ENCODE results near the gene ZNF474.

Gene ZNF474

DNA sequence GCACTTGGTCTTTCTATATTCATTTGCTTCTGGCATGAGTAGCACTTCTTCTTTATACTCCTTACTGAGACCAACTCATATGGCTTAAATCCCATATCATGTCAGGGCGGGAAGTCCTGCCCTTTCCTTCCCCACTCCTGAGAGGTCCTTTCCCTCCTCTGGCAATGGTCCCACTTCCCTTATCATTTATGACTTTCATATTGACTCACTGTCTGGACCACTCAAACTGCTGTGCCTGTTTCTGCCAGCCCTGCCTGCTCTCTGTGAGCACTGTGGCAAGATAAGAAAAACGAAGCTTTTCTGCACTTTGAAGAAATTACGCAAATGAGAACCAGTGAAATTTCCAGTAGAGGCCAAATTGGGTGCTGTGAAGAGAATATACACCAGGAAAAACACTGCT is 58.1 kb downstream of the ZNF474 start:
- H3K4me3 ChIP-seq (ENCODE audit: low read depth, low read length): no peak overlapping the region
- no peak for DNase-seq (ENCODE audit: low read depth)
- in situ Hi-C loops (cut with HindIII; ENCODE audit: low sequenced_read_pairs): loop anchor here (10.0 kb wide), 1 partner anchor 217 kb away; no protein-coding TSS in a partner anchor
- no peak for TF ChIP-seq CTCF (IDR thresholded peaks at IDR 0.05; ENCODE audit: low read depth, low read length, missing control alignments)

- DNase-seq (ENCODE audit: low read depth): no peak
- no peak for TF ChIP-seq CTCF (IDR thresholded peaks at IDR 0.05; ENCODE audit: low read depth, low read length, missing control alignments)
- H3K4me3 ChIP-seq (ENCODE audit: low read depth, low read length): no peak overlapping the region
- in situ Hi-C loops (cut with HindIII; ENCODE audit: low sequenced_read_pairs): no loop called here
Observed at GRCh38 chr5:122190156-122190555, 60.8 kb downstream of the ZNF474 start.

- TF ChIP-seq CTCF (IDR thresholded peaks at IDR 0.05; ENCODE audit: low read depth, low read length, missing control alignments): peak; percentile 55
- peak; percentile 74 for DNase-seq (ENCODE audit: low read depth)
- in situ Hi-C loops (cut with HindIII; ENCODE audit: low sequenced_read_pairs): no loop called here
- no peak overlapping the region for H3K4me3 ChIP-seq (ENCODE audit: low read depth, low read length)
Observed at GRCh38 chr5:122192497-122193496, 63.5 kb downstream of the ZNF474 start.

DNA sequence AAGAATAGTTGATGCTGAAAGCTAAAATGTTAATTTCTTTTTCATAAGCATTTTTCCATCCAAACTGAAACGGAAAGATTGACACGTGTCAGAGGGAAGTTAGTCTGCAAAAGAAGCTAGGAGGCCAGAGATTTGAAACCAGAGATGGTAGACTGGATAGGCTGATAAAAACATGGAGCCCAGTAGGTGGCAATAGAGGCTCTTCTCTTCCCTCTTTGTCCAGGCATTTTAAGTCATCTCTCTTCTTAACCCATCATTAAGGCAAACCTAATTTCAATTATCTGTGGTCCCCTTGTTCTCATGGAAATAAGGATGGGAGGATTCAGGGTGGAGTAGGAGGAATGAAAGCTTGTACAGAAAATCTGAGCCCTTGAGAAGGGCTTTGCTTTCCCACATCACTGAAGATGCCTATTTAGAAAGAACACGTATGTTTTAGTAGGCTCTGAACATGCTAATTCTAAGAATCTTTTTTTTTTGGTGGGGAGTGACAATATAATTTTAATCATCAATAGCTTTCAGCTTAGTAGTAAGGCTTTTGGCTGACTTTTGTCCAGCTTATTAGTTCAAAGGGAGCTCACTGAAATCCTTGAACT is 66.6 kb downstream of the ZNF474 start:
- no peak overlapping the region for H3K4me3 ChIP-seq (ENCODE audit: low read depth, low read length)
- in situ Hi-C loops (cut with HindIII; ENCODE audit: low sequenced_read_pairs): no loop called here
- DNase-seq (ENCODE audit: low read depth): peak; percentile 61
- peak; percentile 74 for TF ChIP-seq CTCF (IDR thresholded peaks at IDR 0.05; ENCODE audit: low read depth, low read length, missing control alignments)

DNA sequence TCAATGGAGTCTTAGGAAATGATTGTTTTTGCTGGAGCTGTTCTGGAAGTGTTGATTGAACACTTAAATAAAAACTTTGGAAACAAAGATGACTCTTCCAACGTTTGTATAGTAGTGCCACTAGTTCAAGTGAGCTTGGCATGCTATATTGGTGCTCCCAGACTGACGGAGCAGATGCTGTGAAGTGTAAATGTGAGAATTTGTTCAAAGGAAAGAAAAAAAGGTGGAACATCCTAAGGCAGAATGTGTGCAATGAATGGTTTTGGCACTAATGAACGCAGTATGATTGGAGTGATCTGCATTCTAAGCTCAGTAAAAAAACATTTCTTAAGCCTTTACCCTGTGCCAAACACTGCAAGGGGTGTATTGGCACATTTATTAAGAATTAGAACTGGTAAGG is 69.8 kb downstream of the ZNF474 start:
- in situ Hi-C loops (cut with HindIII; ENCODE audit: low sequenced_read_pairs): no loop called here

More for the DNA sequence above, 69.8 kb downstream of the ZNF474 start:
- DNase-seq (ENCODE audit: low read depth): no peak
- no peak for TF ChIP-seq CTCF (IDR thresholded peaks at IDR 0.05; ENCODE audit: low read depth, low read length, missing control alignments)
- H3K4me3 ChIP-seq (ENCODE audit: low read depth, low read length): no peak overlapping the region

Data from astrocyte of the cerebellum (primary cell).